ENCODE data around the gene RRAGC. TPM values are rescaled to one million over a fixed set of nuclear protein-coding genes. Genes with fewer than 3 reads are reported as not detected.
A peak's percentile ranks its signal among the peaks of the same experiment; 100 is the strongest.

RRAGC gene
- polyA plus RNA-seq, 3 donors: 6.6 to 10.4 (median 8.0) TPM

DNA sequence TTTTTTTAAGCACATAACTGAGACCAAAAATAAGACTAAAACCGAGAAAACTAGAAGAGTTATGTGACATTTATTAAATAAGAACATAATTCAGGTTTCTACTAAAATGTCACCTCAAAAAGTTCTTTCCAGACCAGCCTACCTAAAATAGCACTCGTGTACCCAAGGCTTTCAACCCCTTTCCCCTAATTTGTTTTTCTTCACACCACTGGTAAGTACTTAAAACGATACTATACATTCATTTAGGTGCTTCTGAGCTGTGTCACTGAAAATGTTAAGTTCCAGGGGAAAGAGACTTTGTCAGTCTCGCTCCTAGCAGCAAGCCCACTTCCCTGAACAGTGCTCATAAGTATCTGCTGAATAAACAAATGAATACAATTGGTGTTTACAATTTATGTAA lies 6.8 kb downstream of the RRAGC start:
- Mint-ChIP-seq H3K36me3 (peaks cover 43 to 65% of the 10 kb centered on the region in 2 donors), H3K4me3 (no peak overlapping the region), H3K27ac (peak overlapping the region in 1 of 7 donors; percentile 3), H3K27me3 (ENCODE audit: low read depth in 3 of 3) (peaks cover 0 to 2% (median 0%) of the 10 kb centered on the region in 3 donors), H3K4me1 (peaks cover 25% of the 10 kb centered on the region), H3K9me3 (no peaks in the 10 kb centered on the region)
- H4K20me1 ChIP-seq (ENCODE audit: insufficient read depth, low read length): peaks cover 29% of the 10 kb centered on the region
- no CpG with 5 or more reads among the region's 4 CpGs for WGBS (ENCODE audit: insufficient coverage)
- no peak overlapping the region for H3K4me3 ChIP-seq (replicated peaks in 1 of 3; ENCODE audit: low read depth in 2 of 3, low read length in 3 of 3)
- no peaks in the 10 kb centered on the region for H3K9me3 ChIP-seq (replicated peaks in 1 of 2; ENCODE audit: control insufficient read depth in 1 of 2, insufficient read depth in 1 of 2, low read length in 2 of 2)
- no peak overlapping the region for H3K27ac ChIP-seq (ENCODE audit: low read depth in 1 of 2, low read length in 2 of 2)
- no peak overlapping the region for H3K4me2 ChIP-seq (replicated peaks; ENCODE audit: extremely low read depth, low read length, poor library complexity, severe bottlenecking)
- peaks cover 52 to 67% of the 10 kb centered on the region in 2 donors for H3K36me3 ChIP-seq (replicated peaks in 1 of 2; ENCODE audit: control insufficient read depth in 1 of 2, insufficient read depth in 2 of 2, low read length in 2 of 2)
- intact Hi-C loops (cut with micrococcal nuclease): no loop called here
- peaks cover 18 to 21% of the 10 kb centered on the region in 2 donors for H3K4me1 ChIP-seq (ENCODE audit: control insufficient read depth in 1 of 2, insufficient read depth in 2 of 2, low read length in 2 of 2)
- H3K9ac ChIP-seq (ENCODE audit: insufficient read depth, low read length, poor library complexity, severe bottlenecking): no peak overlapping the region
- H2AFZ ChIP-seq (ENCODE audit: insufficient read depth, low read depth, low read length, poor library complexity, severe bottlenecking): no peak overlapping the region
- no peak for DNase-seq
- H3K79me2 ChIP-seq (ENCODE audit: insufficient read depth, low read length): peaks cover 34% of the 10 kb centered on the region
- H3K27me3 ChIP-seq (ENCODE audit: control insufficient read depth in 2 of 2, insufficient read depth in 2 of 2, low read length in 2 of 2): no peaks in the 10 kb centered on the region
- no peak for TF ChIP-seq CTCF (IDR thresholded peaks at IDR 0.05)

DNA sequence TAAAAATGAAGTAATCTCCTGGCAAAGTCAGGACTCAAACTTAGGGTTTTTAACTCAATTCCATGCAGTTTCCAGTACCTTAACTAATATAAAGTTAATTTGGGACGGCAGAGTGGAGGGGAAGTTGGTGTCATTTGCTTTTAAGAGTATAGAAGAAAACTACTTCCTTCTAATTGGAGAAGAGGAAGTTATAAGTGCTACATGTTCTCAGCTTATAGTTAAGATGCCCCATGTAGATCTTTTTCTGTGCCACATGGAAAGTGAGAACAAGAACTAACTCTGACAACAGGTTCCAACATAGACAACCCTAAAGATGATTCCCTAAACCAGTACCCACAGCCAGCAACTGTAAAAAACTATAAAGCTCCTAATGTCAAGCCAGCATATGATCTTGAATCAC lies 11.5 kb downstream of the RRAGC start:
- H4K20me1 ChIP-seq (ENCODE audit: insufficient read depth, low read length): peaks cover 5% of the 10 kb centered on the region
- H2AFZ ChIP-seq (ENCODE audit: insufficient read depth, low read depth, low read length, poor library complexity, severe bottlenecking): no peak overlapping the region
- H3K27ac ChIP-seq (ENCODE audit: low read depth in 1 of 2, low read length in 2 of 2): peak overlapping the region; percentile 45 to 56
- H3K79me2 ChIP-seq (ENCODE audit: insufficient read depth, low read length): peaks cover 23% of the 10 kb centered on the region
- H3K27me3 Mint-ChIP-seq (ENCODE audit: low read depth in 3 of 3): no peaks in the 10 kb centered on the region
- peak overlapping the region; percentile 34 for H3K4me2 ChIP-seq (replicated peaks; ENCODE audit: extremely low read depth, low read length, poor library complexity, severe bottlenecking)
- no CpG with 5 or more reads among the region's 1 CpG for WGBS (ENCODE audit: insufficient coverage)
- peaks cover 44 to 72% of the 10 kb centered on the region in 2 donors for H3K36me3 ChIP-seq (replicated peaks in 1 of 2; ENCODE audit: control insufficient read depth in 1 of 2, insufficient read depth in 2 of 2, low read length in 2 of 2)
- no peak overlapping the region for H3K4me3 ChIP-seq (replicated peaks in 1 of 3; ENCODE audit: low read depth in 2 of 3, low read length in 3 of 3)
- H3K4me3 Mint-ChIP-seq: peak overlapping the region in 1 of 2 donors; percentile 24
- DNase-seq: peak; percentile 34 to 55 (median 47)
- H3K36me3 Mint-ChIP-seq: peaks cover 54 to 75% of the 10 kb centered on the region in 2 donors
- no peaks in the 10 kb centered on the region for H3K9me3 ChIP-seq (replicated peaks in 1 of 2; ENCODE audit: control insufficient read depth in 1 of 2, insufficient read depth in 1 of 2, low read length in 2 of 2)
- peaks cover 0 to 4% (median 0%) of the 10 kb centered on the region in 7 donors for H3K9me3 Mint-ChIP-seq
- intact Hi-C loops (cut with micrococcal nuclease): no loop called here
- H3K27me3 ChIP-seq (ENCODE audit: control insufficient read depth in 2 of 2, insufficient read depth in 2 of 2, low read length in 2 of 2): no peaks in the 10 kb centered on the region
- peak overlapping the region; percentile 74 to 87 (median 80) for H3K27ac Mint-ChIP-seq
- H3K9ac ChIP-seq (ENCODE audit: insufficient read depth, low read length, poor library complexity, severe bottlenecking): peak overlapping the region; percentile 4
- no peak for TF ChIP-seq CTCF (IDR thresholded peaks at IDR 0.05)
- peaks cover 16 to 19% of the 10 kb centered on the region in 2 donors for H3K4me1 ChIP-seq (ENCODE audit: control insufficient read depth in 1 of 2, insufficient read depth in 2 of 2, low read length in 2 of 2)
- peaks cover 29% of the 10 kb centered on the region for H3K4me1 Mint-ChIP-seq
